HepG2 (cell line): Measurements from ENCODE around the gene RPS2. TPM values are rescaled to one million over a fixed set of nuclear protein-coding genes. Genes with fewer than 3 reads are reported as not detected.

ENCODE experiments used
- ARNT ChIP-seq: fragments of 450-650 bp; IDR thresholded peaks from 2 replicates; pipeline ENCODE4 v1.6.1; 2017
- GATAD1 ChIP-seq: IDR thresholded peaks from 2 replicates; pipeline ENCODE4 v1.6.1; 2016; ENCODE audit warnings: missing genetic modification reagents, missing compliant biosample characterization
- GRHL1 ChIP-seq: sonication (generic); formaldehyde crosslinking; conservative IDR thresholded peaks from 2 replicates; pipeline ENCODE4 v1.8.0; 2022; ENCODE audit warnings: missing genetic modification reagents
- HIC2 ChIP-seq: sonication (generic); formaldehyde crosslinking; IDR thresholded peaks from 2 replicates; pipeline ENCODE4 v1.9.0; 2022; ENCODE audit warnings: low read depth, missing genetic modification reagents
- JARID2 ChIP-seq: sonication (generic); formaldehyde crosslinking; IDR thresholded peaks from 2 replicates; pipeline ENCODE4 v1.8.1; 2023; ENCODE audit warnings: missing genetic modification reagents, inconsistent platforms; ENCODE audit not compliant: insufficient replicate concordance
- MZF1 ChIP-seq: sonication (generic); formaldehyde crosslinking; IDR thresholded peaks from 2 replicates; pipeline ENCODE4 v1.8.1; 2023; ENCODE audit warnings: mild to moderate bottlenecking, missing genetic modification reagents, borderline replicate concordance
- NPAS2 ChIP-seq: sonication (generic); formaldehyde crosslinking; IDR thresholded peaks from 2 replicates; pipeline ENCODE4 v1.8.0; 2022; ENCODE audit warnings: mild to moderate bottlenecking, missing genetic modification reagents, borderline replicate concordance
- NR2C2 ChIP-seq: sonication (generic); formaldehyde crosslinking; IDR thresholded peaks from 2 replicates; pipeline ENCODE4 v1.4.0; 2020; ENCODE audit warnings: missing genetic modification reagents, mild to moderate bottlenecking, moderate library complexity, borderline replicate concordance
- POGK ChIP-seq: sonication (generic); formaldehyde crosslinking; conservative IDR thresholded peaks from 2 replicates; pipeline ENCODE4 v1.8.0; 2022; ENCODE audit warnings: mild to moderate bottlenecking, moderate library complexity, missing genetic modification reagents
- RFXAP ChIP-seq: sonication (generic); formaldehyde crosslinking; IDR thresholded peaks from 2 replicates; pipeline ENCODE4 v1.4.0; 2020; ENCODE audit warnings: missing genetic modification reagents, borderline replicate concordance
- RXRA ChIP-seq: sonication (generic); formaldehyde crosslinking; IDR thresholded peaks from 2 replicates; pipeline ENCODE4 v1.5.1; 2020; ENCODE audit warnings: missing genetic modification reagents
- SMC3 ChIP-seq: IDR thresholded peaks from 2 replicates; pipeline ENCODE4 v1.6.1; 2011; ENCODE audit warnings: low read length, improper control_type of control experiment
- ZBTB7B ChIP-seq: sonication (generic); formaldehyde crosslinking; IDR thresholded peaks from 2 replicates; pipeline ENCODE4 v1.4.0; 2020; ENCODE audit warnings: missing genetic modification reagents
- ZC3H4 ChIP-seq: sonication (generic); formaldehyde crosslinking; IDR thresholded peaks from 2 replicates; pipeline ENCODE4 v1.4.0; 2020; ENCODE audit warnings: missing genetic modification reagents, borderline replicate concordance
- ZFAT ChIP-seq: sonication (generic); formaldehyde crosslinking; conservative IDR thresholded peaks from 2 replicates; pipeline ENCODE4 v1.8.1; 2023; ENCODE audit warnings: missing genetic modification reagents, inconsistent platforms
- ZFP90 ChIP-seq: sonication (generic); formaldehyde crosslinking; IDR thresholded peaks from 2 replicates; pipeline ENCODE4 v1.8.0; 2022; ENCODE audit warnings: missing genetic modification reagents, mild to moderate bottlenecking, inconsistent platforms, borderline replicate concordance
- ZFYVE20 ChIP-seq: sonication (generic); formaldehyde crosslinking; IDR thresholded peaks from 2 replicates; pipeline ENCODE4 v1.8.0; 2023; ENCODE audit warnings: low read depth, mild to moderate bottlenecking, moderate library complexity, missing genetic modification reagents, borderline replicate concordance
- ZNF205 ChIP-seq: IDR thresholded peaks from 2 replicates; pipeline ENCODE4 v1.6.1; 2018; ENCODE audit warnings: missing biosample characterization, missing genetic modification reagents
- ZNF256 ChIP-seq: sonication (generic); formaldehyde crosslinking; conservative IDR thresholded peaks from 2 replicates; pipeline ENCODE4 v1.4.0; 2020; ENCODE audit warnings: missing genetic modification reagents
- ZNF569 ChIP-seq: sonication (generic); formaldehyde crosslinking; IDR thresholded peaks from 2 replicates; pipeline ENCODE4 v1.5.0; 2020; ENCODE audit warnings: mild to moderate bottlenecking, missing genetic modification reagents, moderate library complexity, borderline replicate concordance
- ZNF616 ChIP-seq: sonication (generic); formaldehyde crosslinking; IDR thresholded peaks from 2 replicates; pipeline ENCODE4 v1.5.0; 2020; ENCODE audit warnings: low read depth, mild to moderate bottlenecking, missing genetic modification reagents
- ZNF740 ChIP-seq: sonication (generic); formaldehyde crosslinking; IDR thresholded peaks from 2 replicates; pipeline ENCODE4 v1.4.0; 2020; ENCODE audit warnings: missing genetic modification reagents
- polyA plus RNA-seq, 8 experiments: library from polyadenylated mRNA; depleted of rRNA in 3 of 8; stranded (reverse) in 7 of 8; unstranded in 1 of 8; fragments of >200 nt; fragmentation: Illumina TruSeq in 4 of 8; extraction: Trizol in 4 of 8; gene quantifications; 2 replicates each; pipeline versions ENCODE4 v1.2.1 to v1.2.3, GENCODE V29; 2011 to 2016; ENCODE audit warnings: low read depth in 4 of 8, missing spikeins in 1 of 8, mixed read lengths in 1 of 8; ENCODE audit not compliant: insufficient read depth in 1 of 8
- total RNA-seq, 5 experiments: library from RNA; depleted of rRNA; stranded (reverse); fragments of >200 nt; fragmentation: Illumina TruSeq; extraction: Trizol; gene quantifications; 2 replicates each; pipeline ENCODE4 v1.2.3, GENCODE V29; 2016; ENCODE audit warnings: low read depth in 1 of 5

Gene RPS2
- total and polyA plus RNA-seq, 2 of the 13 experiments (the other 11 are each of a cell fraction or from before 2014, with no cell fraction given) = 1,908 to 4,514 TPM

- TF ChIP-seq HIC2 (CRISPR knock-in tag) (no peak), ZFAT (CRISPR knock-in tag) (no peak), GRHL1 (CRISPR knock-in tag) (no peak), ZNF569 (CRISPR knock-in tag) (no peak), ZFYVE20 (CRISPR knock-in tag) (peak; percentile 42; the same call in 1 of the 2 replicates), ARNT (no peak), RFXAP (CRISPR knock-in tag) (peak; percentile 56; the same call in 1 of the 2 replicates), ZFP90 (CRISPR knock-in tag) (peak; percentile 49; the same call in 1 of the 2 replicates), ZBTB7B (no peak; the same call in 1 of the 2 replicates), GATAD1 (CRISPR knock-in tag) (peak; percentile 95), ZNF205 (peak; percentile 62; the same call in 1 of the 2 replicates), ZNF616 (no peak), JARID2 (CRISPR knock-in tag) (no peak), ZNF256 (CRISPR knock-in tag) (no peak; the same call in 1 of the 2 replicates), NPAS2 (CRISPR knock-in tag) (0 out of 2 replicates have a peak, but pooled peaks have one; percentile 20), POGK (CRISPR knock-in tag) (no peak; the same call in 1 of the 2 replicates), ZC3H4 (CRISPR knock-in tag) (peak; percentile 84; the same call in 1 of the 2 replicates), RXRA (CRISPR knock-in tag) (no peak; the same call in 1 of the 2 replicates), ZNF740 (CRISPR knock-in tag) (peak; percentile 53), NR2C2 (CRISPR knock-in tag) (peak; percentile 33; the same call in 1 of the 2 replicates), MZF1 (peak; percentile 57; the same call in 1 of the 2 replicates), SMC3 (no peak)
Observed at GRCh38 chr16:1964506-1965395, at the start of gene RPS2 (continued).
